GM13976 (cell line): Measurements from ENCODE around the gene BORA.
A peak's percentile ranks its signal among the peaks of the same experiment; 100 is the strongest.

Source experiments
- DNase-seq: peaks from one replicate; pipeline ENCODE4 v3.0.0; 2012; ENCODE audit warnings: low spot score
- CTCF ChIP-seq: IDR thresholded peaks from 2 replicates; pipeline ENCODE4 v1.5.1; 2012; ENCODE audit warnings: borderline replicate concordance, mild to moderate bottlenecking; ENCODE audit not compliant: insufficient read depth; ENCODE audit errors: extremely low read depth, missing control alignments, control extremely low read depth
- in situ Hi-C: fragments of 300-500 bp; cut with MboI; formaldehyde crosslinking; loops from one replicate; pipeline ENCODE4 v1.12.0; 2022; ENCODE audit warnings: low sequenced_read_pairs, mixed read lengths, inconsistent platforms; ENCODE audit not compliant: unreplicated experiment

The BORA gene

GRCh38 chr13:72727417-72728289 lies at the start of gene BORA, which contains the start of gene MZT1:
BORA (plus strand) TSS chr13:72727923; CDS start chr13:72728941, 1,018 bp downstream.
MZT1 (minus strand) TSS chr13:72727629; CDS start chr13:72727602, 27 bp downstream.
- DNase-seq: peak; percentile 94
- in situ Hi-C loops: no loop called here
- TF ChIP-seq CTCF: no peak

DNA sequence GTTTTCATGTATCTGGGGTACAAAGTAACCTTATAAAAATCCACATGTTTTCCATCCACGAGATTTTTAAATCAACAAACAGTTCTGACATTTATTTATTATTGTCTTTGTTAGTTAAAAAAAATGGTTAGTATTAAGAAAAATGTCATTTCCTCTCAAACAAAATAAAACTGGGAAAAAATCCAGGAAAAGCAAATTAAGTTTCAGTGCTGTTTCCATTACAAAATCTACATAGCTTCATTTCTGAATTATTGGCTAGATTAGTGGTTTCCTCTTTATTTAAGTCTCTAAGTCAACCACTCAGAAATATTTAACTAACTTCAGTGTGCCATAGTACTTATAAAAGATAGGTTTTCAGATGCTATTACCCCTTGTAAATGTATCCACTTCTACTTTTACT lies 49.4 kb upstream of the BORA start:
- in situ Hi-C loops: no loop called here
- TF ChIP-seq CTCF: no peak
- DNase-seq: no peak

- no peak for TF ChIP-seq CTCF
- in situ Hi-C loops: no loop called here
- no peak for DNase-seq
Measured at GRCh38 chr13:72680353-72680752, 47.4 kb upstream of the BORA start.

DNA sequence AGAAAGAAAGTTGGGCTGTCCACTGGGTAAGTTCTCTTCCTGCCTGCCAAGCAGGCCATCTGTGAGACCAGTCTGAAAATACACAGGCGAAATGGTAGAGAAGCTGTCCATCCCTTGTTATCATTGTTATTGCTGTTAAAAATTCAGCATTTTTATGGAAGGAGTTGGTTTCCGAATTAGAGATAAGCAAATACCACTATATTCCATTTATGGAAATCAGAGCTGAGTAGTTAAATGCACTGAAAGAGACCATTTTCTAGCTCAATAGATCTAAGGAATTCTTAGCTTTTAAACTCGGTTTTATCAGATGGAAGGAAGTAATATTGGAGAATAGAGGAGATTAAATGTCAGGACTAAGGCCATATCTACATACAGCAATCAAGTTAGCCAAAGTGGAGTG lies 41.0 kb upstream of the BORA start:
- in situ Hi-C loops: no loop called here
- no peak for TF ChIP-seq CTCF
- DNase-seq: no peak

DNA sequence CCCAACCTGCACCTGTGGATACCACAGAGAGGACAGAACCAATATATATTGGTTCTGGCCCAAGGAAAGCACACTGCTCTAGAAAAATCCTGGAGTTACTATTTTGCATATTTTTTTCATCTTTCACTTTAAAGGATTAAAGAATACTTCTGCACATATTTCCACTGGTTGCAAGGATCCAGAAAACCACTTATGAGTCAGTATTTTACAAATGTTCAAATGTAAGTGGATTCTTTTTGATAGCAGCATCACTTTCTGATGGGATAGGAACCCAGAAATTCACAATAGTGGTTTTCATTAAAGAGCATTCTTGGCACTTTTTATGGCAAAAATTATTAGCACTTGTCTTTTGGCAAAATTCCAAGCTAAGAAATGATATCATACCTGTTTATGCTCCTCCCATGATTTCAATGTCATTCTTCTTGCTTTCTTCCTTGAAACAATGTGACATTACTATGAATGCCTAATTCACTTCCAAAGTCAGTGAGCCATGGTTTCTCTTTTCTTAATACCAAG lies 38.5 kb upstream of the BORA start:
- no peak for DNase-seq
- no peak for TF ChIP-seq CTCF
- in situ Hi-C loops: no loop called here

- in situ Hi-C loops: no loop called here
- no peak for DNase-seq
- TF ChIP-seq CTCF: no peak
Measured at GRCh38 chr13:72692884-72693514, 34.7 kb upstream of the BORA start.
